Retinal pigment epithelial cell (primary cell): ENCODE measurements around the gene LANCL1.

ENCODE experiments used
- DNase-seq: peaks from one replicate; pipeline ENCODE4 v3.0.0-alpha.2; 2010; ENCODE audit warnings: low read depth
- H3K4me3 ChIP-seq: 2 replicates; pipeline ENCODE4 v1.5.1; 2011; ENCODE audit warnings: mild to moderate bottlenecking, low read length, control low read depth, moderate library complexity
- CTCF ChIP-seq: conservative IDR thresholded peaks from 2 replicates; pipeline ENCODE4 v1.5.1; 2011; ENCODE audit warnings: low read depth, low read length, control low read depth, inconsistent platforms

LANCL1 gene

GRCh38 chr2:210476194-210477128 lies at the start of gene LANCL1:
Gene LANCL1 (minus strand): TSS chr2:210476759. CDS start chr2:210476396, 363 bp downstream.
- DNase-seq: peak; percentile 59
- H3K4me3 ChIP-seq: peak within 1 kb of the TSS; percentile 87
- no peak for TF ChIP-seq CTCF

GRCh38 chr2:210524533-210524932 lies 48.0 kb upstream of the LANCL1 start:
- DNase-seq: no peak
- TF ChIP-seq CTCF: no peak
- no peak overlapping the region for H3K4me3 ChIP-seq

- TF ChIP-seq CTCF: no peak
- DNase-seq: no peak
These were observed 47.2 kb upstream of the LANCL1 start for GRCh38 chr2:210523650-210524289.

GRCh38 chr2:210522399-210522798 lies 45.8 kb upstream of the LANCL1 start:
- TF ChIP-seq CTCF: no peak
- H3K4me3 ChIP-seq: no peak overlapping the region
- no peak for DNase-seq

More at GRCh38 chr2:210523650-210524289, 47.2 kb upstream of the LANCL1 start:
- no peak overlapping the region for H3K4me3 ChIP-seq

DNA sequence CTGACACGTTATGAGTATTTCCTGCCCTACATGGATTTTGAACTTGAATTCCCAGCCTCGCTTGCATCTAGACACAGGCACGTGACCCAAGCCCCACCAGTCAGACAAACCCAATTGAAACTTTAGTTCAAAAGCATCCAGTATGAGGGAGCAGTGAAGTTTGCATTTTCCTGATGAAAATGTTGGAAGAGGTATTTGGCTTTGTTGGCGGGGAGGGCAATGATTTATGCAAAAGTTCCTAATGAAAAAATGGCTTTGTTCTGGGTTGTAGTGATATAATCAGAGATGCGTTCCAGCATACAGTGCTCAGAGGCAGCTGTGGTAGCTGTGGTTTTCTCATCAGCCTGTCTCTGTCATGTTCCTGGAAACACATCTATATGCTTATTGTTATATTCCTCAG lies 43.0 kb upstream of the LANCL1 start:
- DNase-seq: no peak
- no peak for TF ChIP-seq CTCF

GRCh38 chr2:210517264-210517663 lies 40.7 kb upstream of the LANCL1 start:
- no peak for DNase-seq
- TF ChIP-seq CTCF: no peak
- no peak overlapping the region for H3K4me3 ChIP-seq

More for the DNA sequence above, 43.0 kb upstream of the LANCL1 start:
- no peak overlapping the region for H3K4me3 ChIP-seq

DNA sequence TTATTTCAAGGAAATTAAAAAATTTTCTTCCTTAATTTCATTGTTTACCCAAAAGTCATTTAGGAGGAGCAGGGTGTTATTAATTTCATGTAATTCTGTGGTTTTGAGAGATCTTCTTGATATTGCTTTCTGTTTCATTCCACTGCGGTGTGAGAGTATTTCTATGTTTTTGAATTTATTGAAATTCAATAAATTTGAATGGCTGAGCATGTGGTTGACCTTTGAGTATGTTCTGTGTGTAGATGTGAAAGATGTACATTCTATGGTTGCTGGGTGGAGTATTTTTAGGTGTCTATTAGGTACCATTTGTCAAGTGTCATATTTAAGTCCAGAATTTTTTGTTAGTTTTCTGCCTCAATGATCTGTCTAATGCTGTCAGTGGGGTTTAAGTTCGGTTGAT lies 39.4 kb upstream of the LANCL1 start:
- no peak overlapping the region for H3K4me3 ChIP-seq
- no peak for TF ChIP-seq CTCF
- no peak for DNase-seq
